AG09309 (cell line): ENCODE results near the gene TMEM170A.

Source experiments
- DNase-seq: peaks from one replicate; pipeline ENCODE4 v3.0.0-alpha.2; 2010; ENCODE audit warnings: low read depth
- H3K4me3 ChIP-seq: 2 replicates; pipeline ENCODE4 v1.5.1; 2011; ENCODE audit warnings: mild to moderate bottlenecking, low read depth, low read length, moderate library complexity; ENCODE audit not compliant: control insufficient read depth
- CTCF ChIP-seq: IDR thresholded peaks from 2 replicates; pipeline ENCODE4 v1.5.1; 2011; ENCODE audit warnings: mild to moderate bottlenecking, low read depth, low read length, inconsistent platforms; ENCODE audit not compliant: insufficient read depth, control insufficient read depth; ENCODE audit errors: missing control alignments

TMEM170A gene

GRCh38 chr16:75479421-75479990 lies 15.0 kb upstream of the TMEM170A start:
- TF ChIP-seq CTCF, result no peak
- no peak overlapping the region for H3K4me3 ChIP-seq
- no peak for DNase-seq

- no peak overlapping the region for H3K4me3 ChIP-seq
- no peak for DNase-seq
- TF ChIP-seq CTCF, result no peak
These were observed 14.2 kb upstream of the TMEM170A start for GRCh38 chr16:75478480-75479345.

- no peak for DNase-seq
- TF ChIP-seq CTCF, result no peak
- H3K4me3 ChIP-seq, result no peak overlapping the region
These were observed 13.4 kb upstream of the TMEM170A start for GRCh38 chr16:75477680-75478473.

- TF ChIP-seq CTCF, result no peak
- H3K4me3 ChIP-seq, result no peak overlapping the region
- DNase-seq, result no peak
These were observed 12.3 kb upstream of the TMEM170A start for GRCh38 chr16:75476817-75477216.

- no peak for TF ChIP-seq CTCF
- no peak for DNase-seq
- H3K4me3 ChIP-seq, result no peak overlapping the region
These were observed 10.9 kb upstream of the TMEM170A start for GRCh38 chr16:75475420-75475847.
